Measurements from ENCODE around the gene NUCKS1.
"Not testable (repeated sequence)": the region's sequence is repeated elsewhere in the genome, so short reads cannot be mapped to it uniquely, and the experiment has no call there.

NUCKS1 gene

GRCh38 chr1:205726619-205727125, 23.3 kb downstream of the NUCKS1 start:
- DNase-seq, result no peak

- DNase-seq, result no peak
Observed at GRCh38 chr1:205725514-205725913, 24.5 kb downstream of the NUCKS1 start.

GRCh38 chr1:205720740-205721139, 29.2 kb downstream of the NUCKS1 start:
- not testable (repeated sequence) for DNase-seq

GRCh38 chr1:205719762-205720161, 30.2 kb downstream of the NUCKS1 start:
- no peak for DNase-seq

GRCh38 chr1:205719015-205719414, 31.0 kb downstream of the NUCKS1 start:
- DNase-seq, result no peak

GRCh38 chr1:205716371-205717132, 33.4 kb downstream of the NUCKS1 start:
- DNase-seq, result no peak

- no peak for DNase-seq
Observed at GRCh38 chr1:205715628-205716027, 34.4 kb downstream of the NUCKS1 start.

- DNase-seq, result no peak
Observed at GRCh38 chr1:205714906-205715246, 35.1 kb downstream of the NUCKS1 start.

GRCh38 chr1:205714190-205714905, 35.6 kb downstream of the NUCKS1 start:
- no peak for DNase-seq

GRCh38 chr1:205711105-205712048, 38.6 kb downstream of the NUCKS1 start:
- peak; percentile 20 to 62 for DNase-seq

- no peak for DNase-seq
Observed at GRCh38 chr1:205710201-205711062, 39.5 kb downstream of the NUCKS1 start.

GRCh38 chr1:205709640-205710039, 40.3 kb downstream of the NUCKS1 start:
- DNase-seq, result no peak

GRCh38 chr1:205709059-205709398, 41.0 kb downstream of the NUCKS1 start:
- DNase-seq, result no peak

GRCh38 chr1:205706601-205707502, 43.1 kb downstream of the NUCKS1 start:
- DNase-seq, result no peak

GRCh38 chr1:205704903-205705302, 45.1 kb downstream of the NUCKS1 start:
- DNase-seq, result no peak

GRCh38 chr1:205703072-205703471, 46.9 kb downstream of the NUCKS1 start:
- no peak for DNase-seq

- DNase-seq, result no peak
Observed at GRCh38 chr1:205701891-205702290, 48.1 kb downstream of the NUCKS1 start.

- no peak for DNase-seq
Observed at GRCh38 chr1:205701420-205701819, 48.6 kb downstream of the NUCKS1 start.

- DNase-seq, result no peak
Observed at GRCh38 chr1:205700865-205701401, 49.0 kb downstream of the NUCKS1 start.

- no peak for DNase-seq
Observed at GRCh38 chr1:205699416-205699815, 50.6 kb downstream of the NUCKS1 start.

- DNase-seq, result no peak
Observed at GRCh38 chr1:205698921-205699320, 51.1 kb downstream of the NUCKS1 start.
